ENCODE results near the gene SSH3. TPM values are rescaled to one million over a fixed set of nuclear protein-coding genes. Genes with fewer than 3 reads are reported as not detected.

SSH3 gene
- total RNA-seq, 1 experiment from 2014 or later = 180 TPM

DNA sequence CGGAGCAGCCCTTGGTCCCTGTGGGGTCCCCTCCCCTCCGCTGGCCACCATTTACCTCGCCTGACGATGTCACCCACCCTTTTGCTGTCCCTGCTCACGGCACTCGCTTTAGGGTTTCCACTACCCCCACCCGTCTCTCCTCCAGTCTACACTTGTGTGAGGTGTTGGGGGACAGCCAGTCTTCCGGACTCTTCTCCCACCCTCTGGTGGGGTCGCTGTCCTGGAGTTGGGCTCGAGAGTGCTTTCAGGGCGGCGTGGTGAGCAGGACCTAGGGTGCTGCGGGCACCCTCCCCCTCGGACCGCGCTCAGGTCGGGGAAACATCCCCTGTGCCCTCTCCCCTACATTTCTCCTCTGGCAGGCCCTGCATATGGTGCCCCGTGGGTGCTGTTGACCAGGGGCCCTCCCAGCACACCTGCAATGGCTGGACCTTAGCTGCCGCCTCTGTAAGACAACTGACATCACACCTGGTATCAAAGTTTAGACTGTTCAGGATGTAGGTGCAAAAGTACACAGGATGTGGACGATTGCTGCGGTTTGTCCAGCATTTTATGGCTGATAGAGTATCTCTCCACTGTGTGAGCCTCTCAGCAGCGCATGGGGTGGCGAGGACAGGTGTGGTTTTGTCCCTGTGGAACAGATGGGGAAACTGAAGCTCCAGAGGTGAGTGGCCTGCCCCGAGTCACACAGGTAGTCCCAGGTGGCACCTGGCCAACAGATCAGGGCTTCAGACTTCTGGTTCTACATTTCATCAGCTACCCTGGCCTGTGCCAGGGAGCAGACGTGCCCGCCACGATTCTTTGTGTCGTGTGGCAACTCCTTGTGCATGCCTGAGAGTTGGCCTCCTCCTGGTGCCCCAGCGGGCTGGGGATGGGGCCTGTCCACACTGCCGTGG is 35.9 kb upstream of the SSH3 start:
- peak; percentile 88 for DNase-seq (ENCODE audit: low spot score)

DNA sequence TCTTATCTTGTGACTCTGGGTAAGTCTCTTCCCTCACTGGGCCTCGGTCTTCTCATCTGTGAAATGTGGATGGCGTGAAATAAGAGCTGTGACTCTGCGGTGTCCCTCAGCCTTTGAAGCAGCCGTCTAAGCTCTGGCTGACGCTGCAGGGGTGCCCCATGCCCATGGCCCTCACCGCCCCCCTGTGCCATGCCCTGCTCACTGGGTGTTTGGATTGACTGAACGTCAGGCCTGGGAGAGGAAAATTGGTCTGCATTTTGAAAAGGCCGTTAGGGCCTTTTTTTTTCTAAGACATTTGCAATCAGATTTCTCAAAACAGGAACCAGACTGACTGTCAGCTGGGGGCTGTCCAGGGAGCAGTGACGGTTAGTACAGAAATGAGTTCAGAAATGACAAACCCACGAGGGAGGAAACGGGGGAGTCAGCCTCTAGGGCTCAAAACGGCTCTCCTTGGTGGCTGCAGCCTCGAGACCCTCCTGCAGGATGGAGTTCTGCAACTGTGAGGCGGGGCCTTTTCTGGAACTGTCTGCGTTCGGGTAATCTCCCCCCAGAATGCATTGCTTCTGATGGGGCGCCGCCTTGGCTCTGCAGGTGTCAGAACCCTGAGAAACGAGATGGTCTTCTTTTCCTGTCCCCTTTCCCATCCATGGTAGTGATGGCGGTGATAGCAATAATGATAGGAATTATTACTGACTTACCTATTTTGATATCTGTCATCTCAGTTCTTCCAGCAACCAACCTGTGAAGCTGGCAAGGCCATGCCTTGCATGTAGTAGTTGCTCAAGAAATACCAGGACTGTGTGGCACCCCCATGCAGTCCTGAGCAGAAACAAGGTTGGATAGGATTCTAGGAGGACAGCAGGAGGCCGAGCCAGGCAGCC is 35.0 kb upstream of the SSH3 start:
- no peak for DNase-seq (ENCODE audit: low spot score)

DNA sequence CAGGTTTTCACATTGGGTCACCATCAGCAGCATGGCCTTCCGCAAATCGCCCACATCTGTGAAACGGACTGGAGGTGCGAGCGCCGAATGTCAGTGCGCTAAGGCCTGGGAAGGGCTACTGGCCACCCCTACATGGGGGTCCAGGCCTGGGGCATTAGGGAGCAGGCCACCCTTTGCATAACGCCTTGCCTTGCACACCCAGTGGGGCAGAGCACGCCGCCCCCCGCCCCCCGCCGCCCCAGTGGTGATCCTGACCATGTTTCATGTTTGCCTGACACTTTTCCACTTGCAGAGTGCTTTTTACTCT is 34.4 kb upstream of the SSH3 start:
- DNase-seq (ENCODE audit: low spot score) = no peak

DNA sequence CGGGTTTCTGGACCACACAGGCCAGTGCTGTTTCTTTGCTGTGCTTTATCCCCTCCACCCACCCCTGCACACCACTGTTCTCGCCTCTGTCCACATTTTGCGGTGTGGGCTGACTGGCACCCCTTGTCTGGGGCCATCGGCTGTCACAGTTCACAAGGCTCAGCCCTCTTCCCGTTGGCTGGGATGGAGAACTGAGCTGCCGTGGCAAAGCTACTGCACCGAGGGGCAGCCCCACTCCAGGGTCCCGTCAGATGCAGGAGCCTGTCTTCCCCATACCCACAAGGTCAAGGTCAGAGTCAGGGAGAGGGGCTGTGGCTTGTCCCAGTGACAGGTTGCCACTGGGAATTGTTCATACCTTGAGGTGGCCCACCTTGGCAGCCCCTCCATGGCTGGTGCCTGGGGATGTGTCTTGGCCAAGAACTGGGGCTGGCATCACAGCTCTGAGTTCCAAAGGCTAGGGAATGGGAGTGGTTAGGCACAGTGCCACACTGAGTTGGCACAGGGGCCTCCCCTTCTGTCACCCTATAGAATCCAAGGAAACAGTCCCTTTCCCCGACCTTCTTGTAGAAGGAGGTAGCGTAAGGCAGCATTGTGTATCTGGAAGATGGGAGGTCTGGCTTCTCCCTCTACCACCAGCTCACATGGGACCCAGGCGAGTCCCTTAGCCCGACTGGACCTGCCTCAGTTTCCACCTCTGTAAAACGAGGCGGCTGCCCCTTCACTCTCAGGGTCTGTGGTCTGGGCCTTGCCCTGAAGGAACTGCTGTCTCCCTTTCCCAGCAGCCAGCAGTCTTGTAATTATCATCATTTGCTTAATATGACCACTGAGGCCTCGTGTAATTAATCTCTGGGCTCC is 33.7 kb upstream of the SSH3 start:
- peak; percentile 54 for DNase-seq (ENCODE audit: low spot score)

DNA sequence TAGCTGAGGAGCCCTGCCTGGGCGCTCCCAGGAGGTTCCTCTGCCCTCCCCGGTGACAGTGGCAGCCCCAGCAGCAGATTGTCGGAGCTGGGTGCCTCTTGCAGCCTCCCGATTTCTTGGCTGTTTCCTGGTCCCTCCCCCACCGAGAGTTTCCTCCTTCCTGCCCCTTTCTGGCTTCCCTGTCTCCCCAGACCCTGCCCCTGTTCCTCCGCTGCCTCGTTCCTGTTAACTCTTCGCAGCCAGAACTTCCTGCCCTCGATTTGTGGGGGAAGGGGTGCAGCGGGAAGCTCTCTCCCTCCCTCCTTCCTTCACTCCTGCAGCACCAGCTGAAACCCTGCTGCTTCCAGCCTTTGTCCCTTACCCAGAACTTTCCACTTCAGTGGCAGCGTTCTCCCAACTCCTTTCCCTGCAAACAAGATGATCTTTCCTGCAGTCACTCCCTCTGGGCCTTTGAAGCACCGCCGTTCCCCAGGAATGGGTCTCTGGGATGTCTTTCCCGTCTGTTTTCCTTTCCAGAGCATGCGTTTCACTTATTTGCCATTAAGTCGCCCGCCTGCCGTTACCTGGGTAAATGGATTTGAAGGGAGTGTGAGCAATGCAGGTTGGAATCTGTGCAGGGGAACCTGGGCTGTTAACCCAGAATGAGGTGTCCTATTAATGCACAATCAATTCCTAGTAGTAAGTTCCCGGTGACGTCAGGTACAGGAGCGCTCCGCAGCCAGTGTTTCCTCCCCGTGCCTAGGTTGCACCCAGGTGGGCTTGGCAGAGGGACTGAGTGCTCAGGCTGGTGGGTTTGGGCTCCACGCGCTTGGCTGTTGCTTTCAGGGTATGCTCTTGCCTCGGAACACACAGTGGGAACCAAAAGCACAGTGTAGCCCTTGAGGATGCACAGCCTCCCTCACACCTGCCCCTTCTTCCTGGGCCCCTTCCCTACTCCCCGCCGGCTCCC is 32.8 kb upstream of the SSH3 start:
- peak; percentile 33 for DNase-seq (ENCODE audit: low spot score)

DNA sequence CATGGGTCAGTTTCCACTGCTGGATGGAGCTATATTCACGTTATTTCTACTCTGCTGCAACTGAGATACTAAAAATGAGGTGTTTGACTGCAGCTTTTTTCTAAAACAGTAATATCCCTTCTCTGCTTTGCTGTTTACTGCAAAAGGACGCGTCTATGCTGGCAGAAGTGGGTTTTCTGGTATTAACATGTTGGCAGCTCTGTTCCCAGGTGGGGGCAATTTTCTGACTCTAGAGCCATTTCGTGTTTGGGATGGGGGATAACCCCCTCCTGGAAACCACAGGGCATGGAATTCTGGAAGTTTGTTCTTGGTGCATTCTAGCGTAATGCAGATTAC is 32.2 kb upstream of the SSH3 start:
- no peak for DNase-seq (ENCODE audit: low spot score)

DNA sequence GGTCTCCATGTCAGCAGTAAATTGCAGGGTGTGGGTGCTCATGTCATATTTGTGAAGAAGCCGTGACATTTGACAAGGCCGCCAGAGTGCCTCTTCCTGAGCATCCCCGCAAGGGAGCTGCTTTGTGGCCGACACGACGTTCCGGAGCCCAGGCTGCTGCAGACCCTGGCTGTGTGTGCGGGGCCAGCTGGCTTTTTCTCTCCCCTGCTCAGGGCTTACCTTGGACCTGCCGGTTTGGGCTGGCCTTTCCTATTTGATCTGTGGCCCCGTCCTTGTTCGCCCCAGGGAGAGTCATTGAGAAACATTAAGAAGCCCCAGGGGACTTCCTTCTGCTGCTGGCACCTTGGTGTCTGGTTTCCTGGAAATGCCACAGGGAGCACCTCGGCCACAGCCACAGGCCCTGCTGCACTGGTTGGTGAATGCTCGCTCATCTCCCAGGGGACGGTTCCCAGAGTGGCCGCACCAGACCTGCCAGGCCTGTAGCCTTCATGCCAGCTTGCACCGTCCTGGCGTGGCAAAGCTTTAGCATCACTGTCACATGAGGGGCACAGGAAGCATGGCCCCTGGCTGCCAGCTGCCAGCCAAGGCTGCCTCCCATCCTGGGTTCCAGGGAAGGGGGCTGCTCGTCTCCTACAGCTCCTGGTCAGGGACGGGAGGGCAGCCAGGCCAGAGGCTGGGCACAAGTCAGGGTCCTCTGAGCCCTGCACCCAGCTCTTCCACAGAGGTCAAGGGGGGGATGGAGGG is 31.6 kb upstream of the SSH3 start:
- no peak for DNase-seq (ENCODE audit: low spot score)

DNA sequence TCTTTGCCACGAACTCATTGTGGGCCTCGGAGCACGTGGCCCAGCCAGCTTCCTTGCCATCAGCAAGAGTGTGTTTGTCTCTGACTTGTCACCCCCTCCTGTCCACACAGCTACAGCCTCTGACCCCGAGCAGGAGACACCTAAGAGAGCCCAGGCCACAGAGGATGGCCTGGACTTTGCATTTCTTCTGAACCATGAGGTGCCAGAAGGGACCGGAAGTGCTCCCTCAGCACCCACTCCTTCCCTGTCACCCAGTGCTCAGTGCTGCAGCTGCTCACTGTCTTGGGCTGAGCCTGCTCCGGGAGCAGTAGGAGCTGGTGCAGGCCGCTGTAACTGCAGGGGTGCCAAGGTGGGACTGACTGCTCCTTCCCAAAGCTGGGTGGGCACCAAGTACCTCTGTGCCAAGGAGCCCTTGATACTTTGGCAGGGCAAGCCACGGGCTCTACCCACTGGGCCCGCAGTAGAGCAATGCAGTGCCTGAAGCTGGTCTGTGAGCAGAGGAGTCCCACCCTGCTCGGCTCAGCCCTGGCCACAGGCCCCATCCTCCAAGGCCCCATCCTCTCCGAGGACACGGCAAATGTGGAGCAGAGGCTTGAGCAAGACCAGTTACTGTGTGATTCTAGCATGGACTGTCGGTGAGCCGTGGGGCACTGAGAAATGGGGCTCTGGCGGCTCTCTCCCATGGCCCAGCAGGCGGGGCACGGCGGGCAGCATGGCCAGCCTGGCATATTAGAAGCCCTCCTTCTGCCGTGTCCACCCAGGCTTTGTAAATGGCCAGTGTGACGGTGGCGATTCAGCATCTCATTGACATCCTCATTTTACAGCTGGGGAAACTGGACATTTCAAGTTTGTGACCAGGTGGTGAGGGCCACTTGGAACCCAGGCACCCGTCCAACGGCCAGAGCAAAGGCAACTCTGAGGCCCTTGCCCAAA is 30.7 kb upstream of the SSH3 start:
- no peak for DNase-seq (ENCODE audit: low spot score)

DNA sequence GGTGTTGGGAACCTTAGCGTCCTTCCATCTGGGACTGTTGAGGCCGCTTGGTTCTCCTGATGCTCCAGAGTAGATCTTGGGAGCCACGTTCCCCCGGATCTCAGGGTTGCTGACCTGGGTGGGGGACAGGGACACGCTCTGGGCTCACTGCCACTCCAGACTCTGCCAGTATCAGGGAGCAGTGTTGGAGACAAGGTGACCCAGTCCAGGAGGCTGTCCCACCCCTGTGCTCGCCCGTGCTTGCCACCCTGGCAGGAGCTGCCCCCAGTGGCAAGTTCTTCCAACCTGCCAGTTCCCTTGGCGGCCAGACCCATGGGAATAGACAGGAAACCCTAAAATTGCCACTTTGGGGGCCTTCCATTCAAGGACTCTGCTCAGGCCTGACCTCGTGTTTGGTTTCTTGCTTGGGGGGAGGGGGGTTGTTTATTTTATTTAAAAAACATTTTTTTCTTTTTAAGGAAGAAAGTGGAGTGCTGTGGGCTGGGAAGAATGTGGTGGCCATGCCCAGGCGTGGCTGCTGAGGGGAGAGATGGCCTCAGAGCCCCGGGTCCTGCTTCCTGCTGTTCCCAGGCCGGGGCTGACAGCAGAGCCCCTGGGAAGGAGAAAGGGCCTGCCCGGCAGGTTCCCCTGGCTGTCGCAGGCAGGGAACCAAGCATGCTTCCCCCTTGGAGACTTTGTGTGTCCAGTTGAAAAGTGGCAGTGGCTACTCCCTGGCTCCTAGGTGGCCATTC is 29.9 kb upstream of the SSH3 start:
- DNase-seq (ENCODE audit: low spot score) = no peak

DNA sequence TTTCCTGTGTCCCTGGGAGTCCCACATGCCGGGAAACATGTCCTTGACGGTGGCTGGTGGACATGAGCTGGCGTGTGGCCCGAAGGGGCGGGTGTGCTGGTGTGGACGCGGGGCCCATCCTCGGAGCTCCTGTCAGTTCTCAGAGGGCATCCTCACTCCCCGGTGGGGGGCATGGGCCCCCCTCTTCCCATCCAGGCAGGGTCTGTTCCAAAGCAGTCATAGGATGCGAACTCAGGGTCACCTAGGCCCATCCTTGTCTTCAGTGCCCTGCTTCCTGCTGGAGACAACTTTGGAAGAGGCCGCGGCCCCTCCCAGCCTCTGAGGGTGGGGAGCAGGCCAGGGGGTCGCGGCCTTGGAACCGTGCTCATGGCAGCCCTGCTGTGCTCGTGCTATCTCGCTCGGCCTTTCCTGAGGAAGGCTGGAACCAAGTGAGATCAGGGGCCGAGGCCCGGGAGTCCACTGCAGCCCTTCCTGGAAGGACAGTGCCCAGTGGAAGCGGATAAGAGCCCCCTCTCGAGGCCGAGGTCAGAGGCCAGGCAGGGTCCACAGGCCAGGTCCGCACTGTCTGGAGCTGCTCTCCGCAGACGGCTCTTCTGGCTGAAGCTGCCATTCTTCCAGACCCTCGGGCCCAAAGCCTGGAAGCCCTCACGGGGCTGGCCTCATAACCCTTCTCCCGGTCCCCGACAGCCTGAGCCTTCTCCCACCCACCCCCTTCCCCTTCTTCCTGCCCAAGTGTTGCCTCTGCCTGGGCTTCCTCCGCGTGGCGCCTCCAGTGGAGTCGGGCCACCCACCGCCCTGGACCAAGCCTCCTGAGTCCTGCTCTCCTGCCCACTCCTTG is 28.3 kb upstream of the SSH3 start:
- no peak for DNase-seq (ENCODE audit: low spot score)

DNA sequence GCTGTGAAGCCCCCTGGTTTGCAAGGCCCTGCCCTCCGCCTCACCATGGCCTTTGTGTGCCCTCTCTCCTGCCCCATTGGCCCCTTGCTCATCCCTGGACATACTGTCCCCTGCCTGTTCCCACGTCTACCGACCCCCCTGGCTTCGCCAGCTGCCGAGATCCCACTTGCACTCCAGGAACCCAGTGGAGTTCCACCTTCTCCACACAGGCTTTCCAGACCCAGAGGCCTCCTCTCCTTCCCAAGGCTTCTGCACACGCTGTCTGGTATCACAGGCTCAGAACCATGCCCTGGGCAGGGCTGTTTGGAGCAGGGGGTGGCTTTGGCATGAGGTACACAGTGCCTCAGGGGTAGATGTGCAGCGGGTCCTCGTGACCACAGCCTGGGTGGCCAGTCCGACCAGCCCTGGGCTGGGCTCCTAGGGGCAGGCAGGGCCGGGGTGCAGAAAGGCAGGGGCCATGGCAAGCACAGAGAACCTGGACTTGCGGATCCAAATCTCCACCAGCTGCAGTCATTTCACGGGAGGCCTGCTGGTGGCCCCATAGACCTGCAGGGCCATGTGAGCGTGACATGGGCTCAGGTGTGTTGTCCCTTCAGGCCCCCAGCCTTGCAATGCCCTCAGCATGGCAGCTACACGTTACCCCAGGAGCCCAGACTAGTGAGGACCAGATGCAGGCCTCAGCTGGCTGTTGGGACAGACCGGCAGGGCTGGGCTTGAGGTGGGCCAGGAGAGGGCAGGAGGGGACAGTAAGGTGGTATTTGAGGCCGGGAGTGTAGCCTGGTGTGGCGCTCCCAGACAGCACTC is 27.5 kb upstream of the SSH3 start:
- no peak for DNase-seq (ENCODE audit: low spot score)

DNA sequence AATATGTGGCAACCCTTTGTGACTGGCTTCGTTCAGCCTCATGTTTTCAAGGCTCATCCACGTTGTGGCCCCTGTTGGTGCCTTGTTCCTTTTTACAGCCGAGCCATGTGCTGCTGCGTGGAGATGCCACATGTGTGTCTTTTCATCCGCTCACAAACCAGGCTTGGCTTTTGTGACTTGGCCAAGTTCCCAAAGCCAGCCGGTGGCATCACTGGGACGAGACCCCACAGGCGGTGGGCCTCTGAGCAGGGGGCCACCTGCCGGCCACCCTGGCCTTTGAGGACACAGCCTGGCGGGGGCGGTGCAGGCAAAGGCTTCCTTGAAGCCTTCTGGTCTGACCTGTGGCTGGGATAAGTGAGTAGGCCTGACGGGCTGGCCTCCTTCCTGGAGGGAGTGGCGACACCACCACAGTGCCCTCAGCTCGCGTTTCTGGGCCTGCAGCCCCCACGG is 26.5 kb upstream of the SSH3 start:
- DNase-seq (ENCODE audit: low spot score) = peak; percentile 64

DNA sequence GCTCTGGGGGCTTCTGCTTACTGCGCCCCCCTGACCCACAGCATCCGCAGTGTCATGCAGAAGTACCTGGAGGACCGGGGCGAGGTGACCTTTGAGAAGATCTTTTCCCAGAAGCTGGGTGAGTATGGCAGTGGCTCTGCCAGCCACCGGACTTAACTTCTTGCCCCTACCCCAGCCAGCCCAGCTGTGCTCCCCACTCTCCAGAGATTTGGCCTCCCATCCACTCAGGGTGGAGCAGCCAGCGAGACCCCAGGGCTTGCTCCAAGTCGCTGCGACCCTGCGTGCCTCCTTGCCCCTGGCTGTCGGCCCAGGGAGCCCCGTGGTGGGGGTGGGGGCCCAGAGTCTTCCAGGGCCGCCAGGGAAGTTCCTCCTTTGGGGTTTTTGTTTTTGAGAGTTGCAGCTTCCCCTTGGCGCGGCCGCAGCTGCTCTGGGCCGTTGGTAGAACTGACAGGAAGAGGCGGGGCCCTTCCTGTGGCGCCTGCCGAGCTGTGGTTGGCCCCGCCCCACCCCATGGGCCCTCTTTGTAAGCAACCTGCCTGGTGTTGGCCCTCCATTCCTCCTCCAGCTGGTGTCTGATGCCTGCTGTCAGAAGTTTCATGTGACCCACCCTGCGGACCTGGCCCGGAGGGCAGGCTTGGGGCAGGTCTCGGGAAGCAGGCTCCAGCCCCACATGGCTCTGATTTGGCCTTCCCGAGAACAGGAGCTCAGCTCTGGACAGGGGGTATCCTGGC is 25.9 kb upstream of the SSH3 start:
- DNase-seq (ENCODE audit: low spot score) = peak; percentile 76

DNA sequence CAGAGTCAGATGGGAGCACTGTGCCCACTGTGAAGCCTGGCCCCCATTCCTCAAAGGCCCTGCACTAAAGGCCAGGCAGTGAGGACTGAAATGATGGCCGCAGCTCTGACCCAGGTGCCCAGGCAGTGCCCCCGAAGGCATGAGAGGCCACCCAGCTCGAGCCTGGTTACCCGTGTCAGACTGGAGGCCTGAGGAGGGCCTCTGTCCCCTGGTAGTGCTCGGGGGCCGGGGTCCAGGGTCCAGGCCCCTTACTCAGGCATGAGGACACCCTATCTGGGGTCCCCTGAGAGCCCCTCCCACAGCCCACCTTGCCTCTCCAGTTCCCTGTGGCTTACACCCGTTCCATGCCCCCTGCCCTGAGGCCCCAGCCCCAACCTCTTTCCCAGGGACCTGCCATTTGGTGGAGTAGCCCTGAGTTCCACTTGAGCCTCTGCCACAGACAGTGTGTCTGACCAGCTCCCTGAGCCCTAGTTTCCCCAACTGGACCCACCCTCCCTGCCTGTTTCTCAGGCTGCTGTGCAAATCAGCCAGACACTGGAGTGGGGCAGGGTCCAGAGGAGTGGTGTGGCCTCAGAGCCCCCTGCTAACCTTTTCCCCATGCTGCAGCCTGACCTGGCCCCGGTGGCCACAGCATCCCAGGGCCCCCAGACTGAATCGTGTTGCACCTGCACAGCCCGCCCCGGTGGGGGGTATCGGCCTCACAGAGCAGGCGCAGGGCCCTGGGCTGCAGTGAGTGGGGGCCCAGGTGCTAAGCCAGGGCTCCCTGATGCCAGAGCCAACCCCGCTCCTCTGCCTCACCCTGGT is 25.0 kb upstream of the SSH3 start:
- no peak for DNase-seq (ENCODE audit: low spot score)
